Right atrium auricular region (tissue), 2 donors: ENCODE data around the gene HHIPL2. TPM values are rescaled to one million over a fixed set of nuclear protein-coding genes. Genes with fewer than 3 reads are reported as not detected.

Experiments used
- DNase-seq: peaks from one replicate; pipeline ENCODE4 v3.0.0-alpha.2; 2019; ENCODE audit warnings: low spot score
- H3K27ac ChIP-seq, 2 donors: fragments of 200-600 bp; sonication (generic); 1 replicate in 1 of 2; 2 replicates in 1 of 2; pipeline ENCODE4 v1.5.1; 2016 to 2019
- H3K27me3 ChIP-seq, 2 donors: fragments of 200-600 bp; sonication (generic); one replicate each; pipeline versions ENCODE4 v1.5.1 to v1.6.0; 2017 to 2019
- H3K36me3 ChIP-seq: fragments of 200-600 bp; sonication (generic); one replicate; pipeline ENCODE4 v1.5.1; 2016
- H3K4me1 ChIP-seq, 2 donors: fragments of 200-600 bp; sonication (generic); one replicate each; pipeline versions ENCODE4 v1.5.1 to v1.6.0; 2017 to 2019
- H3K4me3 ChIP-seq, 2 donors: fragments of 200-600 bp; sonication (generic); 1 replicate in 1 of 2; 2 replicates in 1 of 2; pipeline ENCODE4 v1.5.1; 2017 to 2019; ENCODE audit warnings: mild to moderate bottlenecking in 1 of 2, moderate library complexity in 1 of 2
- H3K9me3 ChIP-seq, 2 donors: fragments of 200-600 bp; sonication (generic); one replicate each; pipeline ENCODE4 v1.5.1; 2019
- CTCF ChIP-seq, 2 donors: fragments of 200-600 bp; sonication (generic); IDR thresholded peaks; one replicate each; pipeline ENCODE4 v1.5.1; 2019; ENCODE audit warnings: antibody characterized with exemption in 2 of 2
- total RNA-seq, 2 donors: library from RNA; depleted of rRNA; stranded (reverse); fragments of >200 nt; gene quantifications; one replicate each; pipeline ENCODE4 v1.1.0, GENCODE V29; 2016

Gene HHIPL2
- total RNA-seq, 2 donors from 2014 or later: 0.16 TPM; not detected in 1

- Histone ChIP-seq H3K27ac (no peak overlapping the region), H3K9me3 (no peaks in the 10 kb centered on the region), H3K4me1 (no peaks in the 10 kb centered on the region), H3K27me3 (no peaks in the 10 kb centered on the region), H3K36me3 (peaks cover 22% of the 10 kb centered on the region), H3K4me3 (no peak overlapping the region)
- no peak for DNase-seq
- TF ChIP-seq CTCF (IDR thresholded peaks at IDR 0.05): no peak
Observed at GRCh38 chr1:222561656-222562055, 13.8 kb upstream of the HHIPL2 start.

- Histone ChIP-seq H3K27ac (no peak overlapping the region), H3K4me3 (no peak overlapping the region), H3K27me3 (no peaks in the 10 kb centered on the region), H3K36me3 (peaks cover 27% of the 10 kb centered on the region), H3K9me3 (no peaks in the 10 kb centered on the region), H3K4me1 (no peaks in the 10 kb centered on the region)
- DNase-seq: no peak
- TF ChIP-seq CTCF (IDR thresholded peaks at IDR 0.05): no peak
Observed at GRCh38 chr1:222557574-222557973, 9.7 kb upstream of the HHIPL2 start.

GRCh38 chr1:222557148-222557547, 9.2 kb upstream of the HHIPL2 start:
- peaks cover 27% of the 10 kb centered on the region for H3K36me3 ChIP-seq
- H3K4me3 ChIP-seq: no peak overlapping the region
- H3K27ac ChIP-seq: no peak overlapping the region
- no peak for DNase-seq
- no peaks in the 10 kb centered on the region for H3K4me1 ChIP-seq
- TF ChIP-seq CTCF (IDR thresholded peaks at IDR 0.05): no peak
- H3K27me3 ChIP-seq: no peaks in the 10 kb centered on the region
- no peaks in the 10 kb centered on the region for H3K9me3 ChIP-seq

GRCh38 chr1:222555992-222556615, 8.2 kb upstream of the HHIPL2 start:
- DNase-seq: no peak
- H3K9me3 ChIP-seq: no peaks in the 10 kb centered on the region
- no peaks in the 10 kb centered on the region for H3K4me1 ChIP-seq
- no peak overlapping the region for H3K27ac ChIP-seq
- H3K27me3 ChIP-seq: no peaks in the 10 kb centered on the region
- H3K4me3 ChIP-seq: no peak overlapping the region
- H3K36me3 ChIP-seq: peaks cover 24% of the 10 kb centered on the region
- TF ChIP-seq CTCF (IDR thresholded peaks at IDR 0.05): no peak

- no peaks in the 10 kb centered on the region for H3K27me3 ChIP-seq
- no peak for DNase-seq
- no peak overlapping the region for H3K27ac ChIP-seq
- no peak overlapping the region for H3K4me3 ChIP-seq
- peaks cover 9% of the 10 kb centered on the region for H3K36me3 ChIP-seq
- no peak for TF ChIP-seq CTCF (IDR thresholded peaks at IDR 0.05)
- H3K9me3 ChIP-seq: no peaks in the 10 kb centered on the region
- H3K4me1 ChIP-seq: no peaks in the 10 kb centered on the region
Observed at GRCh38 chr1:222554177-222554576, 6.3 kb upstream of the HHIPL2 start.

- no peak for DNase-seq
- TF ChIP-seq CTCF (IDR thresholded peaks at IDR 0.05): no peak
- H3K4me3 ChIP-seq: no peak overlapping the region
- H3K4me1 ChIP-seq: no peaks in the 10 kb centered on the region
- no peaks in the 10 kb centered on the region for H3K27me3 ChIP-seq
- no peaks in the 10 kb centered on the region for H3K9me3 ChIP-seq
- H3K27ac ChIP-seq: no peak overlapping the region
- peaks cover 5% of the 10 kb centered on the region for H3K36me3 ChIP-seq
Observed at GRCh38 chr1:222552882-222553281, 5.0 kb upstream of the HHIPL2 start.
